Activated CD8-positive, alpha-beta memory T cell treated with anti-CD3 and anti-CD28 coated beads, Interleukin-2, amount 50 U/mL, for 24 hours (primary cell): ENCODE data around the gene TRMT6.
A peak's percentile ranks its signal among the peaks of the same experiment; 100 is the strongest.

Experiments used
- DNase-seq: peaks from one replicate; pipeline ENCODE4 v3.0.0-alpha.2; 2020; ENCODE audit errors: extremely low read depth

The TRMT6 gene, protein sequence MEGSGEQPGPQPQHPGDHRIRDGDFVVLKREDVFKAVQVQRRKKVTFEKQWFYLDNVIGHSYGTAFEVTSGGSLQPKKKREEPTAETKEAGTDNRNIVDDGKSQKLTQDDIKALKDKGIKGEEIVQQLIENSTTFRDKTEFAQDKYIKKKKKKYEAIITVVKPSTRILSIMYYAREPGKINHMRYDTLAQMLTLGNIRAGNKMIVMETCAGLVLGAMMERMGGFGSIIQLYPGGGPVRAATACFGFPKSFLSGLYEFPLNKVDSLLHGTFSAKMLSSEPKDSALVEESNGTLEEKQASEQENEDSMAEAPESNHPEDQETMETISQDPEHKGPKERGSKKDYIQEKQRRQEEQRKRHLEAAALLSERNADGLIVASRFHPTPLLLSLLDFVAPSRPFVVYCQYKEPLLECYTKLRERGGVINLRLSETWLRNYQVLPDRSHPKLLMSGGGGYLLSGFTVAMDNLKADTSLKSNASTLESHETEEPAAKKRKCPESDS

GRCh38 chr20:5950271-5951031 is at the start of gene TRMT6, which contains the start of gene MCM8:
Gene TRMT6, minus strand, starts transcription at chr20:5950533. Its CDS starts 128 bp downstream, at chr20:5950405.
Gene MCM8, plus strand, starts transcription at chr20:5950652. Its CDS starts 1,364 bp downstream, at chr20:5952016.
- DNase-seq: peak; percentile 95

DNA sequence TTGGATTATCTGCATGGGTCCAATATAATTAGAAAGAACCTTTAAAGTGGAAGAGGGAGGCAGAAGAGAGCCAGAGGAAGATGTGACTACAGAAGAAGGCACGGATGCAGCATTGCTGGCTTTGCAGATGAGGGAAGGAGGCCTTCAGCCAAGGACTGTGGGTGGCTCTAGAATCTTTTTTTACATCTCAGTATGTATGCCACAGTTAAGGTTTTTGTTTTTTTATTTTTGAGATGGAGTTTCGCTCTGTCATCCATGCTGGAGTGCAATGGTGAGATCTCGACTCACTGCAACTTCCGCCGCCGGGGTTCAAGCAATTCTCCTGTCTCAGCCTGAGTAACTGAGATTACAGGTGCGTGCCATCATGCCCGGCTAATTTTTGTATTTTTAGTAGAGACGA is 49.5 kb upstream of the TRMT6 start:
- no peak for DNase-seq

DNA sequence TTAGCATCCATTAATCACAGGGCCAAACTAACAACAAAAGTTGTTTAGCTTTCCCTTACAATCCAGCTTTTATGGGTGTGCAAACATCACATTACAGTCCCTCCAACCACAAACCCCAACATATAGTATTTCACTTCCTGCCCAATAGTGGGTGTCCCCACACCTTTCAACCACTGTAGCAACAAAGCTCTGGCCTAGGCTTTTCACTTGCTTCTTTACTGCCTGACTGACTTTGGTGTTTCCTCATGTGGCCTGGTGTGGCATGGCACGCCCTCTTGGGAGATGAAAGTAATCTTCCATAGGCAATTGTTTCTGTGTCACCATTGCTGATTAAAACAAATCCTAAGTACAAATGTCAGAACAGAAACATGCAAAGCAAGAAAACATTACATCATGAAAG is 46.4 kb upstream of the TRMT6 start:
- no peak for DNase-seq

- DNase-seq: no peak
Observed at GRCh38 chr20:5991623-5992441, 41.5 kb upstream of the TRMT6 start.

GRCh38 chr20:5990946-5991345 is 40.6 kb upstream of the TRMT6 start:
- DNase-seq: no peak

- DNase-seq: no peak
Observed at GRCh38 chr20:5989539-5989938, 39.2 kb upstream of the TRMT6 start.

DNA sequence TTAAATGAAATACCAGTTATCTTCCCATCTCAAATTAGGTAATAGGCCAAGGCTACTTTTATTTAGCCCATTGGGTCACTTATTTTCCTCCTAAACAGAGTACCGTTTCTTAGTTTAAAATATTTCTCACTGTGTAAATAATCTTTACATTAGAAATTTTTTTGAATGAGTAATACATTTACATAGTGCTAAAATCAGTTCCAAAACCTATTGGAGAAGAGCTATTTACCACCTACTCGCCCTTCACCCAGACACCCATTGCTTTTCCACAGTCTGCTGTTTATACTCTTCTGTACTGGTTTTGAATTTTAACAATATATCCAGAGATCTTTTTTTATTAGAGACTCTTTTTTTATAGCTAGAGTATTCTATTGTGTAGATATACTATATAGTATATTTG is 37.0 kb upstream of the TRMT6 start:
- DNase-seq: no peak

GRCh38 chr20:5980720-5981538 is 30.6 kb upstream of the TRMT6 start:
- no peak for DNase-seq

- no peak for DNase-seq
Observed at GRCh38 chr20:5979801-5980200, 29.5 kb upstream of the TRMT6 start.

- DNase-seq: no peak
Observed at GRCh38 chr20:5977975-5978374, 27.6 kb upstream of the TRMT6 start.

- no peak for DNase-seq
Observed at GRCh38 chr20:5977223-5977622, 26.9 kb upstream of the TRMT6 start.

DNA sequence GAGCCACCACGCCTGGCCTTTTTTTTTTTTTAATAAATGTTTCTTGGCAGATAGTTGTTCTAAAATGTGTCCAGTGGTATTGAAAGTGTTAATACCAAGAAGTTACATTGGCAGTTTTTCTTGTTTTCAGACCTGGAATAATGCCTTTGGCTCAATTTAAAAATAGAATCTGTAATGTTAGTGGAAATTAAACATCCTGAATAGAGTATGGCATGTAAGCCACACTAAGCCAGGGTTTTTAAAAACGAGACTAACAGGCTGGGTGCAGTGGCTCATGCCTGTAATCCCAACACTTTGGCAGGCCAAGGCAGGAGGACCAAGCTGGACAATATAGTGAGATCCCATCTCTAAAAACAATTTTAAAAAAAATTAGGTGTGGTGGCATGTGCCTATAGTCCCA is 25.4 kb upstream of the TRMT6 start:
- DNase-seq: no peak

- DNase-seq: no peak
Observed at GRCh38 chr20:5974531-5974930, 24.2 kb upstream of the TRMT6 start.

GRCh38 chr20:5973971-5974370 is 23.6 kb upstream of the TRMT6 start:
- DNase-seq: no peak

DNA sequence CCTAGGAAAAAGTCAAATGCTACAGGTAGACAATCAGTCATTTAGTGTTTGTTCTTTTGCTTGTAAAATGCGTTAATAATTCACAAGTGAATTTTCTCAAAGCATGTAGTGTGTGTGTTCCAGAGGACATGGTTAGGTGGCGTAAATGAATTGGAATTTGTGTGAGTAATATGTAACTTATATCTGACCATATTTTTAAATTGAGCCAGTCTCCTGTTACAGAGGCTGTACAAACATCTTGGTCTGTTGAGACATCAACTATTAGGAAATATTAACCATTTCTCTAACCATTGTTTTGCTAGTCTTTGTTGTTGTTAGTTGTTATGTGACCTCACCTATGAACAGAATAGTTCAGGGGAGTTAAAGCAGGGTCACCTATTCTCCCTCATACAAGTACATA is 22.8 kb upstream of the TRMT6 start:
- no peak for DNase-seq

DNA sequence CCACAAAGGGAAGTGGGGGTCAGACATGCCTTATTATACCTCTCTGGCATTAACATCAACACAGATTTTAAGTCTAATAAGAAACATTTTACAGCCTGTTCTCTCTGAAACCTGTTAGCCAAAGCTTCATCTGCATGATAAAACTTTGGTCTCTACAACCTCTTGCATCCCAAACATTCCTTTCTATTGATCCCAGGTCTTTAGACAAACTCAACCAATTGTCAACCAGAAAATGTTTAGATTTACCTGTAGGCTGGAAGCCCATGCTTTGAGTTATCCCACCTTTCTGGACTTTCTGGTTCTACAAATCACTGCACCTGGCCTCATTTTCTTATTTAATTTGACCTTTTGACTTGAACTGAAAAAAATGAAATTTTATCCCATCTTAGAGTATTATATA is 20.9 kb upstream of the TRMT6 start:
- DNase-seq: no peak

DNA sequence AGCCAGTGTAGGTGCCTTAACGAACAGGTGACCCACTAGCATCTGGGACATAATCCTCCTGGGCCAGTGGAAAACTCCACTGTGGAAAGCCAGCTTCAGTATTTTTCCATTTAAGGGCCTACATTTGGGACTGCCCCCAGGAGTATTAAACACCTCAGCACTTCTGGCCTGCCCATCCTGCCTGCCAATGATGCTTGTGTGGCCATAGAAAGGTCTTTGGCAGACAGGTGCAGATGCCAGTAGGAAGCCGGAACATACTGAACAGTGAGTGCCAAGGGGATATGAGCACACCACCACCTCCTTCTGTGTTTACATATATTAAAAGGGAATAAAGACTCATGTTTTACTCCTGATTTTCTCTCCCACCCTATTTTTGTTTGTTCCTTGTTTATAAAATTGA is 20.0 kb upstream of the TRMT6 start:
- DNase-seq: no peak

DNA sequence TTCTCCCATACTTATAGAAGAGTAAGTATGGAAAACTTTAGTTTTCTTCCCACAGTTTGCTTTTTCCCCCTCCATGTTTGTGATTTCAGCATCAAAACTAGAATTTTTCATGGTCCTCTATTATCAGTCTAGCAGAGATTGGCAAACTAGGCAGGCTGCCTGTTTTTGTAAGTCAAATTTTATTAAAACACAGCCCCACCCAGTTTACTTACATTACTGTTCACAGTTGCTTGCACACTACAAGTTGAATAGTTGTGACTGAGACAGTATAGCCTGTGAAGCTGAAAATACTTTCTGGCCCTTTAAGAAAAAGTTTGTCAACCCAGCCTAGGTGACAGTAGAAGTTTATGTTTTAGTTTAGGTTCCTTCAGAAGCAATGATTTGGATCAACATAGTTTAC is 19.6 kb upstream of the TRMT6 start:
- DNase-seq: no peak

GRCh38 chr20:5969348-5969935 is 19.1 kb upstream of the TRMT6 start:
- DNase-seq: no peak

- DNase-seq: no peak
Observed at GRCh38 chr20:5968462-5968861, 18.1 kb upstream of the TRMT6 start.

GRCh38 chr20:5967469-5967868 is 17.1 kb upstream of the TRMT6 start:
- DNase-seq: no peak
